ENCODE measurements around the gene RABGAP1L. TPM values are rescaled to one million over a fixed set of nuclear protein-coding genes. Genes with fewer than 3 reads are reported as not detected.

RABGAP1L gene
- total RNA-seq, 1 experiment from 2014 or later: 14.0 TPM

DNA sequence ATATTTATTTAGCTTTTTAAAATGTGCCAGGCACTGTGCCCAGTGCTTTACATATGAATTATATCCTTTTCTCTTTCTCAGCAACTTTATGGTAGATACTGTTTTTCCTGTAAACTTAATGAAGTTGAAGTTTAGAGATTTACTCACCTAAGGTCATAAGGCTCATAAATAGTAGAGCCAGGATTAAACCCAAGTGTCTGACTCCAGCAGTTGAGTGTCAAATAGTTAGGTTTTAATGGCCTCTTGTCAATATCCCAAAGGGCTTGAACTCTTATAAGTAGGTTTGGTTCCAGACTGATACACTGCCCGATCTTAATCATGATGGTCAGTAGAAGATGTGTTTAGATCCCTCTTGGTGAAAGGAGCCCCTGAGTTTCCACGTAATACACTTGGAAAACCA lies 37.8 kb downstream of the RABGAP1L start:
- no peak for DNase-seq (ENCODE audit: low read depth)

DNA sequence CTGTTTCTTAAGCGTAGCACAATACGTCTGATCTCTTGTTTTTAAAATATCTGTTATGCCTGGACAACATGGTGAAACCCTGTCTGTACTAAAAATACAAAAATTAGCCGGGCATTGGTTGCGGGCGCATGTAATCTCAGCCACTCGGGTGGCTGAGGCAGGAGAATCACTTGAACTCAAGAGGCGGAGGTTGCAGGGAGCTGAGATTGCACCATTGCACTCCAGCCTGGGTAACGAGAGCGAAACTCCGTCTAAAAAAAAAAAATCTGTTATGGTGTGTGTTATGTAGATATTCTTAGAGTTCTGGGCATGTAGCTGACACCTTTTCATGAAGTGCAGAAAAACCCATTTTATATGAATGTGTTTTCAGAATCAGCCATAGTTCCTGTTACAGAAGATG lies 38.2 kb downstream of the RABGAP1L start:
- no peak for DNase-seq (ENCODE audit: low read depth)

DNA sequence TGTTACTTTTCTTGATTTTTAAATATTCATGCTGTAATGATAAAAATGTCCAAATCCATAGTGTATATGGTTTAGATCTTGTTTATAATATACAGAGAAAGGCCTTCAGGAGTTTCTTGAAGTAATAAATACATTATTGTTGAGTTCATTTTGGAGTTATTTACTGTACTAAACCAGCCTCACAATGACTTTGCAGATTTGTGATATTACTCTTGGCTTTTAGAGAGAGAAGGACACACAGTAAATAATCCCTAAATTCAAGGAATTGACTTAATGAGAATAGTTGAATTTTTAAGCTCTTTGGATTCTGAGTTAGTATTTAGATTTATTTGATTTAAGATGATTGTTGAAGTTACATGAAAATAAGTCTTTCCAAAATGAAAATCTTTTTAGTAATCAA lies 38.9 kb downstream of the RABGAP1L start:
- no peak for DNase-seq (ENCODE audit: low read depth)

DNA sequence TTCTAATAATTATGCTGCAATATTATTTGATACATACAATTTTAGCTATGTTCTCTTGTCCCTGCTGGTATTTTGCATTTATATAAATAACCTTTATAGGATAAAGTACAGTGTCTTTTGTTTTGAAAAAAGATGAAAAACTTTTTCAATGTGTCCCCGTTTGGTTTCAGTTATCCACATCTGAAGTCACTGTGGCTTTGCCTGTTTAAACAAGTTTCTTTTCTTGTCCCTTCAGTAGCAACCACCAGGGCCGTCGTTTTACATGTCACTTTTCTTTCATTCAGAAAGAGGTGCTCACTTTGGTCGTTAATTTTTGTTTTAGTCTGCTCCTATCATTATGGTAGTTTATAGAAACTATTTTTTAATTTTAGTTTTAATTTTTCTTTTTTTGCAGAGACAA lies 41.4 kb downstream of the RABGAP1L start:
- no peak for DNase-seq (ENCODE audit: low read depth)

DNA sequence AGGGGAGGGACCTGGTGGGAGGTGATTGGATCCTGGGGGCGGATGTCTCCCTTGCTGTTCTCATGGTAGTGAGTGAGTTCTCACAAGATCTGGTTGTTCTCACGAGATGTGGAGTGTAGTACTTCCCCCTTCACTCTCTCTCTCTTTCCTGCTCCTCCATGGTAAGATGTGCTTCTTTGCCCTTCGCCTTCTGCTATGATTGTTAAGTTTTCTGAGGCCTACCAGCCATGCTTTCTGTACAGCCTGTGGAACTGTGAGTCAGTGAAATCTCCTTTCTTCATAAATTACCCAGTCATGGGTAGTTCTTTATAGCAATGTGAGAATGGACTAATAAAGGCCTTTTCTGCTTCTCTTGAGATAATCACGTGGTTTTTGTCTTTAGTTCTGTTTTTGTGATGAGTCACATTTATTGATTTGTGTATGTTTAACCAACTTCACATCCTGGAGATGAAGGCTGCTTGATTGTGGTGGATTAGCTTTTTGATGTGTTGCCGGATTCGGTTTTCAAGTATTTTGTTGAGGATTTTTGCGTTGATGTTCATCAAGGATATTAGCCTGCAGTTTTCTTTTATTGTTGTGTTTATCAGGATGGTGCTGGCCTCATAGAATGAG lies 45.5 kb downstream of the RABGAP1L start:
- no peak for DNase-seq (ENCODE audit: low read depth)

DNA sequence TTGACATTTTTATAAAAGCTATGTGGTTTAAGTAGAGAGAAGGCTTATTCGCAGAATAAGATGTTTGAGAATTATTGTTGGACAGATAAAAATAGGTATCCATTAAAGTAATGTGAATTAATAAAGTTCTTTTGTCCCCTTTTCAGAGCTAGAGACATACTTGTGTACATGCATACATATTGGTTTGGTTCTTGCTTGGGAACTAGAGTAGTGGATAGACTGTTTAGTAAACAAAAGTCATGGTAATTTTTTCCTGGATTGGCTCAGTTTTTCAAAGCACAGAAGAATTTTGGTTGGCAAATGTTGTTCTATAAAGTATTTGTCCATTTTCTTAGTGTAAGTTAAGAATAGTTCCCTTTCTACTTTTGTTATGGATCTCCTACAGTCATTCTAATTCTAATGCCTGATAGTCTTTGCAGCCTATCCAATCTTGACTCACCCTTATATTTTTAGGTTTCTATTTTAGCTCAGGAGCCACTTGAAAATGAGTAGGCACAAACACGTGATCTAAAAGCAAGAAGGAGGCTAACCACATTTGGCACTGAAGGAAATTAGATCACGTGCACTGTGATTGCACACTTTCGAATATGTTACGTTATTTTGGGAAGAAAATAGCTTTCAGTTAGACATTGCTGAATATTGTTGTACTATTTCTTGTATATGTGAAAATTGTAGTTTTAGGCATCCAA lies 47.0 kb downstream of the RABGAP1L start:
- peak; percentile 26 for DNase-seq (ENCODE audit: low read depth)

DNA sequence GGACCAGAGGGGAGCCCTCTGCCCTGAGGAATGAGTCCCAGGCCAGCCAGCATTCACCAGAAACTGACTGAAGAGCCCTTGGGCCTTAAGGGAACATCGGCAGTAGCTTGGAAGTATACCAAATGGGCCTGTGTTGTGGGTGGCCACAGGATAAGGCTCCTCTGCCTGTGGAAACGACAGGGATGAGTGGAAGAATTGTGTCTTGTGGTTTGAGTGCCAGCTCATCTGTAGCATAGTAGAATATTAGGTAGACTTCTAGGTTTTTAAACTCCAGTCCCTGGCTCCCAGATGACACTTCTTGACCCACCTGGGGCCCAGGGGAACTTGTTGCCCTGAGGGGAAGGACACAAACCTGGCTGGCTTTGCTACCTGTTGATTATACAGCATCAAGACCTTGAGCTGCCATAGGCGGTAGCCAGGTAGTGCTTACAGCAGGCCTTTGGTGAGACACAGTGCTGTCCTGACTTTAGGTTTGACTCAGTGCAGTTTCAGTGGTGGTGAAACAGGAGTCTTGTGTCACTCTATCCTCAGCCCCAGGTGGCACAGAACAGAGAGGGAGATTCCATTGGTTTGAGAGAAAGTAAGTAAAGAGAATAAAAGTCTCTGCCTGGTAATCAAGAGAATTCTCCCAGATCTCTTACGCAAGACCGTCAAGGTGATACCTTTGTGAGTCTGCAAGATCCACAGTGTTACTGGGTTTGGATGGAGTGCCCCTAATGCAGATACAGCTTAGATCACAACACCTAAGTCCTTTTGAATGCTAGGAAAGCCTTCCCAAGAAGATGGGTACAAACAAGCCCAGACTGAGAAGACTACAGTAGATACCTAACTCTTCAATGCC lies 50.2 kb downstream of the RABGAP1L start:
- no peak for DNase-seq (ENCODE audit: low read depth)

DNA sequence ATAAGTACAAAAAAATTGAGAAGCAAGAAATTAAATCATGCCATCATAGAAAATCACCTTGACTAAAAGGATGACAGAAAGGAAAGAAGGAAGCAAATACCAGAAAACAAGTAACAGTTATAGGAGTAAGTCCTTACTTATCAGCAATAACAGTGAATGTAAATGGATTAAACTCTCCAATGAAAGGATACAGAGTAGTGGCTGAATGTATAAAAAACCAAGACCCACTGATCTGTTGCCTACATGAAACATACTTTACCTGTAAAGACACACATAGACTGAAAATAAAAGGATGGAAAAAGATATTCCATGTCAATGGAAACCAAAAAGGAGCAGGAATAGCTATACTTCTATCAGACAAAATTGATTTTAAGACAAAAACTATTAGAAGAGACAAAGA lies 52.2 kb downstream of the RABGAP1L start:
- DNase-seq (ENCODE audit: low read depth): no peak

DNA sequence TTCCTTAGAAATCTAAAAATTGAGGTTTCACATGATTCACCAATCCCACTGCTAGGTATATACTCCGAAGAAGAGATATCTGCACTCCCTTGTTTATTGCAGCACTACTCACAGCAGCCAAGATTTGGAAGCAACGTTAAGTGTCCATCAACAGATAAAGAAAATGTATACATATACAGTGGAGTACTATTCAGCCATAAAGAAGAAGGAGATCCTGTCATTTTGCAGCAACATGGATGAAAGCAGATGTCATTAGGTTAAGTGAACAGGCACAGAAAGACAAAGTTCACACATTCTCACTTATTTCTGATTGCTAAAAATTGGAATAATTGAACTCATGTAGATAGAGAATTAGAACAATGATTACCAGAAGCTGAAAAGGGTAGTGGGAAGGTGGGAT lies 56.4 kb downstream of the RABGAP1L start:
- no peak for DNase-seq (ENCODE audit: low read depth)

DNA sequence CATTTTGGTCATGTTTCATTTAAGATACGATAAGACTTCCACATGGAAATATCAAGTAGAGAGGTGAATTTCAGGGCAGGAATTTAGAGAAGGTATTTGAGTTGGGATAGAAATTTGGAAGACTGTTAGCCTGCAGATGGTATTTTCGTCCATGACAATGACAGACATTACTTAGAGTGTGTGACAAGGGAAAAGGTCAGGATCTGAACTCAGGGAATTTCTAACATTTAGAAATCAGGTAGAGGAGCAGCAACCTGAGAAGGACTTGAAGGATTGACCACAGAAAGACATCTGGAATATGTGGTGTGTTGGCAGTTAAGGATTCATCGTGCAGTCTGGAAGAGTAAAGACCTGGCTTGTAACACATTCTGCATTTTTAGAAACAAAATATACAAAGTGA lies 57.9 kb downstream of the RABGAP1L start:
- no peak for DNase-seq (ENCODE audit: low read depth)

DNA sequence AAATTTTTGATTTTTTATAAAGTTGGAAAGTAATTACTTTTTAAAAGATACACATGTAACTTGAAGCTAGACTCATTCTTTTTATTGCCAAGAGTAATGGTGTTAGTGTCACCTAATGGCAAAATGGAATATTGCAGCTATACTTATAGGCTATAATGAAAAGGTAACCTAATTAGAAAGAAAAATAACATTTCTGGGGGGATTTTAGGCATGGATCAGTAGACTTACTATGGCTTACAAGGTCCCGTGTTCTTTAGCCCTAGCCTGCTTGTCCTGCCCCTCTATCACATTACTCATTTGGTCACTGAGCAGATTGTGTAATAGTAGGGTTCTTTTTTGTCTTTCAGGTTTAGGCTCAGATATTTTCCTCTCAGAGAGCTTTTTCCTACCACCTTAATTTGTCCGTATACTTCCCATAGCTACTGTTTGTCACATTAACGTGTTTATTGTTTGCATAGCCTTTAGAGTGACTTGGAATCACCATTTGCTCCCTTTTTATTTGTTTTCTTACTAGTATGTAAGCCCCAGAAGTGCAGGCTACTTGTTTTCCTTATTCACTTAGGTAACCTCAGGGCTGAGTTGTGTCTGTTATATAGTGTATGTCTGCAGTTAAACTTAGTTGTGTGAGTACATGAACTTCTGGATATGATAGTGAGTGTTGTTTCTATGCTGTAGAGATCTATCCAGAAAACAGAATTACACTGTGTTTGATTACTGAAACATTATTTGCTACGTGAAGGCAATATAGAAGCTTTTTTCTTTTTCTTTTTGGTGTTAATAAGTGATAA lies 58.7 kb downstream of the RABGAP1L start:
- peak; percentile 30 for DNase-seq (ENCODE audit: low read depth)

DNA sequence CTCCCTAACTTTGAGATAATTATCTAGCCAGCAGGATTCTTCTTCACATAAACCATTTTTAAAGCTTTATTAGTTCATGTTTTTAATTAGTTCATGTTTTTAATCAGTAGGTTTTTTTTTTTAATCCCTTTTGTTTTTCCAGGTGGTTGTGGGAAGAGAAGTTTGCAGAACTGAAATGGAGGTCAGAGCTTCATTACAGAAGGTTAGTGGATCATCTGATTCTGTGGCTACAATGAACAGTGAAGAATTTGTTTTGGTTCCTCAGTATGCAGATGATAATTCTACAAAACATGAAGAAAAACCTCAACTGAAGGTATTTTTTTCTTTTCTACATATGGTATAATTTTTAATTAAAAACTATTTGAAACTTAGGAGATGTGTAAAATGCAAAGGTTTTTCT lies 59.7 kb downstream of the RABGAP1L start:
- DNase-seq (ENCODE audit: low read depth): no peak

DNA sequence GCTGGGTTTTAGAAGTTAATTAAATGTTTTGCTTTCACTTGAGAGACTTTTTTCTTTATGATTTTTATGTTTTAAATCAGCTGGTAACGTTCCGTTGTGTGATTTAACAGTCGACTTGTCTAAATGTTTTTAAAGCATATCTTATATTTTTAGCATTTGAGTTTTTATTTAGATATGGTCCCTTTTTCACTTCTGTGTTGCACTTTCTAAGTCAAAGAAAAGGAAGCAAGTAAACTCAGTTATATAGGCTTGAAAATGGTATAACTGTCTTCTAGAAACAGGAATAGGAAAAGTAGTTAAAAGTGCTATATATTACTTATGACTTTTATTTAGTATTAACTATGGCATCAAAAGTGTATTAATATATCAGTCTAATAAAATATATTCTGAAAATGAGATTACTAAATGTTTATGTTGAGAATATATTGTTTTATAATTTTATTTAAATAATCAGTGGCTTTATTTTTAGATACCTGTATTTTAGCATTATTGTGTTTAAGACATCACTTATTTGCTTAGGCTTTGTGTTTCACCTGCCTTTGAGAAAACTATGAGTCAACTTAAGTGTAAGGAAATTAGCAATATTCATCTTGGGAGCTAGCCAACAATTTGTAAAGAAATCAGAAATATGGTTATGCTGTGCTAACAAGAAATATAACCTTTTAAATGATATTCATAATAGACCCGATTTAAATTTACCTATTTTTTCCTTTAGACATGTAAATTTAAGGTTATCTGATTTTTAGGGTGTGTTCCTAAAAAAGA lies 60.5 kb downstream of the RABGAP1L start:
- no peak for DNase-seq (ENCODE audit: low read depth)

DNA sequence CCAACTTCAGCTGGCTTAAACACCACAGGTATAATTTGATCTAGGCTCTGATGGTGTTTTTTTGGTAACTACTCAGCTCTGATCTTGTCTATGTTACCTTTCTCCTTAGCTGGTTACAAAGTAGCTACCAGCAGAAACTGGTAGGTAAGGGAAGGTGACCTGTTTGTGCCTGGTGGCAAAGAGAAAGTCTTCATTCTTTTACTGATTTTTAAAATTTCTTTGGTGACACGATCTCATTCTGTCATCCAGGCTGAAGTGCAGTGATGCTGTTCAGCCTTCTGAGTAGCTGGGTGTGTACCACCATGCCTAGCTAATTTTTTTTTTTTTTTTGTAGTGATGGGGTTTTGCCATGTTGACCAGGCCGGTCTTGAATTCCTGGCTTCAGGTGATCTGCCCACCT lies 62.4 kb downstream of the RABGAP1L start:
- no peak for DNase-seq (ENCODE audit: low read depth)

DNA sequence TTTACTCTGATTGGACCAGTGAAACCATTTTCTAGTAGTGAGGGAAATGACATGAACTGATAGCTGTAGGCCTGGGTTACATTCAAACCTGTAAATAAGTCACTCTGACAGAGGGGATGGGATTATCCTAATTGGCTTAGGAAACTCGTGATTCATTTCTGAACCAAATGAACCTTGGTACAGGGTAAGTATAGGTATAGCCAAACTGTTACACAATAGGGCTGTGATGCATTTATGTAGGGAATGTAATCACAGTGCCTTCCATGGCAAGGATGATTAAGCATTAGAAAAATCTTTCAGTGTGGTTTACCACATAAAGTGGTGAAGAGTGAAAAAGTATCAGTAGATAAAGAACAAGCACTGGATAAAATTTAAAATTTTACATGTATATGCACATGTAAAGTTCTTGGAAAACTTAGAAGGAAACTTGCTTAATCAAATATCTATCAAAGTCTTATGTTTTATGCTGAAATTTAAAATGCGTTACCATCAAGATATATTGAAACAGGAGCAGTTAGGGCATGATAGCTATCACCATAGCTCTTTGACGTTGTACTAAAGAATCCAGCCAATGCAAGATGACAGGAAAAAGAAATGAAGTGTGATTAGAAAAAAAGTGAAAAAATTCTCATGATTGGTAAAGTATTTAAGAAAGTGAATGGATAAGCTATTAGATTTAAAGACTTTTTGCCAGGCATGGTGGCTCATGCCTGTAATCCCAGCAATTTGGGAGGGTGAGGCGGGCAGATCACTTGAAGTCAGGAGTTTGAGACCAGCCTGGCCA lies 63.0 kb downstream of the RABGAP1L start:
- DNase-seq (ENCODE audit: low read depth): peak; percentile 67

DNA sequence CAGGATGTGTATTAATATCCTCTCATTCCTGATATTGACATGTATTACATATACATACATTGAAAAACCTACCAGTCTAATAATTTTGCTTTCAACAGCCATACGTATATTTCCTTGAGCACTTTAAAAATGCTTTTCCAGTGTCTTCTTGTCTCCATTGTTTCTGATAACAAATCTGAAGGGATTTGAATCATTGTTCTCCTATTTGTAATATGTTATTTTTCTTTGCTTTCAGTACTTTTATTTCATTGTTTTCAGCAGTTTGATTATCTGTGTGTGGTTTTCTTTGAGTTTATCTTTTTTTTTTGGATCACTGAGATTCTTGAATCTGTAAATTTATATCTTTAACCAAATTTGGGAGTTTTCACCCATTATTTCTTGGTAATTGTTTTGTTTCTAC lies 65.3 kb downstream of the RABGAP1L start:
- no peak for DNase-seq (ENCODE audit: low read depth)

DNA sequence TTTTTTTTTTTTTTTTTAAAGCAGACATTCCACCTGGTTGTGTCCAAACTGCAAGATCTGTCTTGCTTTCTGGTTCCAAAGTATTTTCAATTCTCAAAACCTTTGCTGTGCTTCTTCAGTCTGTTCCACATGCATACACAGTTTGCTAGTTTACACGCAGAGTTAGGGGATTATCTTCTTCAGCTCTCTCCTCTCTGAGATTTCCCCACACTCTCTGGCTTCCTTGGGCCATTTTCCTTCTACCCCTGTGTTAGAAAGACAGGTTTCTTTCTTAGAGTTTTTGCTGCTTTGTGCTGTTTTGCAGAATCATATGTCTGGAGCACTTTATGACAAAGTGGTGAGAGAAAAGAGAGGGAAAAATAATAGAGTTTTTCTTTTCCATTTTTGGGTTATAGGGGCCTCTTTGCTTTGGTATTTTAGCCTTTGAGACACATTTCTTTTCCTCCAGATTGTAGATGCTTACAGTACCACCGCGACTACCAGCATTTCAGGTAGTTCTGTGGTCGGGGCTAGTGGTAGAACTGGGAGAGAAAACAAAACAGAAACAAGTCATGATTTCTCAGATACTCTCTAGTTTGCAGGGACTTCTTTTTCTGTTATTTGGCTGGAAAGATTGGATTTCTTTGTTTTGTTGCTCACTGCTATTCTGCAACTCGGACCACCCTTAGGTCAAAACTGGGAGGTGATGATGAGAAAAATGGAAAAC lies 66.3 kb downstream of the RABGAP1L start:
- DNase-seq (ENCODE audit: low read depth): no peak

DNA sequence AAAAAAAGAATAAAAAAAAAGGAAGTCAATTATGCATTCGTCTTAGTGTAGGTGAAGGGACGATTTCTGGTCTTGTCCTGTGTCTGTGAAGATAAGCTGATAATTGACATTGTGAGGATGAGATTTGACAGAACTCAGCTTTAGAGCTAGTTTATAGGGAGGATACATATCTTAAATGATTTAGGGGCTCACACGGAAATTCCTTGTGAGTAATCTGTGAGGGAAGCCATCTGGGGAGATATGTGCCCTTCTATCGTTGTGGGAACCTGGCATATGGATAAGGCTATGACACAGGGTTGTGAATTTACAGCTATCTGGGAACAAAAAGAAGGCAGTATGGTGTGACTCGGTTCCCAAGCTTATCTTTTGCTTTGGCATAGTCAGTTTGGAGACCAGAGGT lies 71.1 kb downstream of the RABGAP1L start:
- DNase-seq (ENCODE audit: low read depth): no peak

DNA sequence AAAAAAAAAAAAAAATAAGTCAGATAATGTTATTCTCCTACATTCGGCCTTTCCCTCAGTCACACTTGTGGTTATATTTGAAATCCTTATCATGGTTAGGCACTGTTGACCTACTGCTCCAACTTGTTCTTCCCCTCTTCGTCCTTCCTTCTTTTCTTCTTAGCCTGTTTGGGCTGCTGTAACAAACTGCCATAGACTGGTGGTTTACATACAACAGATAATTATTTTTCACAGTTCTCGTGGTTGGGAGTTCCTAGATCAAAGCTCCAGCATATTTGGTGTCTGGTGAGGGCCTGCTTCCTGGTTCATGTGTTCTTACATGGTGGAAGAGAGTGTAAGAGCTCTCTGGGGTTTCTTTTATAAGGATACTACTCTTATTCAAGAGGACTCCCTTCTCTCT lies 73.4 kb downstream of the RABGAP1L start:
- no peak for DNase-seq (ENCODE audit: low read depth)

All from LHCN-M2 (cell line).